Activated CD4-positive, alpha-beta memory T cell treated with anti-CD3 and anti-CD28 coated beads, Interleukin-2, amount 10 ng/mL, durations not matched to agents 7 days and 5 days (primary cell): ENCODE measurements around the gene XCL1. TPM values are rescaled to one million over a fixed set of nuclear protein-coding genes. Genes with fewer than 3 reads are reported as not detected.

Experiments
- total RNA-seq, 2 experiments: library from RNA; stranded (reverse); gene quantifications; one replicate each; pipeline ENCODE4 v1.2.3, GENCODE V29; 2021

Gene XCL1
- total RNA-seq, 2 experiments from 2014 or later: 0.33 TPM; not detected in 1

Other genes starting within 250 kb of the XCL1 start
- not detected for gene XCL2, start 32.6 kb upstream of the XCL1 start, total RNA-seq
- gene DPT, start 152.6 kb downstream of the XCL1 start, total RNA-seq: not detected